Thyroid gland (tissue), 4 donors: Measurements from ENCODE around the gene SLAIN2. TPM values are rescaled to one million over a fixed set of nuclear protein-coding genes. Genes with fewer than 3 reads are reported as not detected.

Experiments
- DNase-seq, 2 donors: peaks; one replicate each; pipeline ENCODE4 v3.0.0-alpha.2; 2019
- H3K27ac ChIP-seq, 3 donors: fragments of 200-600 bp; sonication (generic); 1 replicate in 2 of 3; 2 replicates in 1 of 3; pipeline ENCODE4 v1.5.1; 2016 to 2019; ENCODE audit warnings: mild to moderate bottlenecking in 1 of 3, moderate library complexity in 1 of 3
- H3K27me3 ChIP-seq: fragments of 200-600 bp; sonication (generic); one replicate; pipeline ENCODE4 v1.5.1; 2019
- H3K36me3 ChIP-seq, 2 donors: fragments of 200-600 bp; sonication (generic); one replicate each; pipeline ENCODE4 v1.5.1; 2016 to 2019
- H3K4me1 ChIP-seq, 2 donors: fragments of 200-600 bp; sonication (generic); one replicate each; pipeline ENCODE4 v1.5.1; 2017 to 2019
- H3K4me3 ChIP-seq, 3 donors: fragments of 200-600 bp; sonication (generic); replicated peaks in 1 of 3; 1 replicate in 2 of 3; 2 replicates in 1 of 3; pipeline ENCODE4 v1.5.1; 2016; ENCODE audit warnings: mild to moderate bottlenecking in 1 of 3
- H3K9me3 ChIP-seq: fragments of 200-600 bp; sonication (generic); one replicate; pipeline ENCODE4 v1.5.1; 2017
- POLR2A ChIP-seq, 2 donors: fragments of 450-650 bp; IDR thresholded peaks; one replicate each; pipeline ENCODE4 v1.6.1; 2017; ENCODE audit warnings: antibody characterized with exemption in 2 of 2, mild to moderate bottlenecking in 2 of 2, moderate library complexity in 1 of 2
- WGBS, 2 donors: methylation state at CpG; one replicate each; pipeline ENCODE4 v1.1.5; 2017; 5-methylcytosine and 5-hydroxymethylcytosine counted together
- intact Hi-C: fragments of 100-400 bp; cut with DNase I; formaldehyde crosslinking; loops from one replicate; pipeline ENCODE4 v1.15.1; 2023
- total RNA-seq, 4 donors: library from RNA; depleted of rRNA; stranded (reverse); fragments of >200 nt; gene quantifications; one replicate each; pipeline ENCODE4 v1.2.3, GENCODE V29; 2016
- TF ChIP-seq, protein P1 (sequence below), 6 experiments: fragments of 200-600 bp in 3 of 6; fragments of 450-650 bp in 3 of 6; sonication (generic) in 3 of 6; IDR thresholded peaks; one replicate each; pipeline ENCODE4 v1.5.1; 2016 to 2019; ENCODE audit warnings: antibody characterized with exemption in 6 of 6, mild to moderate bottlenecking in 2 of 6, inconsistent platforms in 1 of 6, moderate library complexity in 1 of 6

The SLAIN2 gene
- total RNA-seq, 4 donors from 2014 or later: 40.8 to 191 (median 82.5) TPM

DNA sequence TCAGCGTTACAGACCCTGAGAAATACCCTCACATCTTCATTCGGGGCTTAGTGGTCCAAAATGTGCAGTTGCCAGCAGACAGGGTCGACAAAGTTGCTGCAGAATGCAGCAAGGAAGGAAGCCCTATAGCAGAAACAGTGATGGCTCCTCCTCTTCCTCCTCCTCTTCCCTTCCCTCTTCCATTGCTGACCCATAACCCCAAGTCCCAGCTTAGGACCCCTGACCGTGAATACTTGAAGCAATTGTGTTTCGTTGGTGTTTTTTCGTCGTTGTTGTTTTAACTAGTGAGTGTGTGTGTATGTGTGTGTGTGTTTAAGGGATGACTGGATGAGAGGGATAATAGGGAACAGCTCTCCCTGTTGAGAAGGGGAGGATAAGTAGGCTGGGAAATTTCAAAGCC lies 69.5 kb downstream of the SLAIN2 start:
- no peak for DNase-seq
- Histone ChIP-seq H3K36me3 (no peaks in the 10 kb centered on the region), H3K27ac (no peak overlapping the region), H3K4me1 (no peaks in the 10 kb centered on the region), H3K27me3 (no peaks in the 10 kb centered on the region), H3K9me3 (no peaks in the 10 kb centered on the region), H3K4me3 (no peak overlapping the region)
- TF ChIP-seq, protein P1, sequence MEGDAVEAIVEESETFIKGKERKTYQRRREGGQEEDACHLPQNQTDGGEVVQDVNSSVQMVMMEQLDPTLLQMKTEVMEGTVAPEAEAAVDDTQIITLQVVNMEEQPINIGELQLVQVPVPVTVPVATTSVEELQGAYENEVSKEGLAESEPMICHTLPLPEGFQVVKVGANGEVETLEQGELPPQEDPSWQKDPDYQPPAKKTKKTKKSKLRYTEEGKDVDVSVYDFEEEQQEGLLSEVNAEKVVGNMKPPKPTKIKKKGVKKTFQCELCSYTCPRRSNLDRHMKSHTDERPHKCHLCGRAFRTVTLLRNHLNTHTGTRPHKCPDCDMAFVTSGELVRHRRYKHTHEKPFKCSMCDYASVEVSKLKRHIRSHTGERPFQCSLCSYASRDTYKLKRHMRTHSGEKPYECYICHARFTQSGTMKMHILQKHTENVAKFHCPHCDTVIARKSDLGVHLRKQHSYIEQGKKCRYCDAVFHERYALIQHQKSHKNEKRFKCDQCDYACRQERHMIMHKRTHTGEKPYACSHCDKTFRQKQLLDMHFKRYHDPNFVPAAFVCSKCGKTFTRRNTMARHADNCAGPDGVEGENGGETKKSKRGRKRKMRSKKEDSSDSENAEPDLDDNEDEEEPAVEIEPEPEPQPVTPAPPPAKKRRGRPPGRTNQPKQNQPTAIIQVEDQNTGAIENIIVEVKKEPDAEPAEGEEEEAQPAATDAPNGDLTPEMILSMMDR (IDR thresholded peaks at IDR 0.05): no peak
- intact Hi-C loops: no loop called here
- 65 to 72% methylated on average over 7 of the region's 7 CpGs for WGBS, 2 donors

DNA sequence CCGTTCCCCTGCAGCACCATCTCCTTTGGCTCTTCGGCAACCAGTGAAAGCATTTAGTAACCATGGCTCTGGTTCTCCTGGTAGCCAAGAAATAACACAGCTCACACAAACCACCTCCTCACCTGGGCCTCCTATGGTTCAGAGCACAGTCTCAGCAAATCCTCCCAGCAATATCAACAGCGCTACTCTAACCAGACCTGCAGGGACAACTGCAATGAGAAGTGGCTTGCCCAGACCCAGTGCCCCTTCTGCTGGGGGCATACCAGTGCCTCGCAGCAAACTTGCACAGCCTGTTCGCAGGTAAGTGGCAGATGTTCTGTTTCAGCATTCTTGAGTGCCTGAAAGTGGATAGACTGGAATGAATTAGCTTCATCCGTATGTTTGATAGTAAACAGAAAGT lies 78.8 kb downstream of the SLAIN2 start:
- no peaks in the 10 kb centered on the region for H3K27me3 ChIP-seq
- TF ChIP-seq, protein P1 (IDR thresholded peaks at IDR 0.05): no peak
- TF ChIP-seq POLR2A (IDR thresholded peaks at IDR 0.05): no peak
- H3K27ac ChIP-seq: no peak overlapping the region
- intact Hi-C loops: no loop called here
- peaks cover 0 to 13% of the 10 kb centered on the region in 2 donors for H3K4me1 ChIP-seq
- H3K9me3 ChIP-seq: no peaks in the 10 kb centered on the region
- no peak overlapping the region for H3K4me3 ChIP-seq
- peaks cover 6% of the 10 kb centered on the region in 2 donors for H3K36me3 ChIP-seq
- peak; percentile 54 to 61 for DNase-seq
- WGBS, 2 donors: 54 to 76% methylated on average over 3 to 6 of the region's 6 CpGs

- Histone ChIP-seq H3K27me3 (no peaks in the 10 kb centered on the region), H3K27ac (no peak overlapping the region), H3K4me3 (no peak overlapping the region), H3K4me1 (peaks cover 0 to 13% of the 10 kb centered on the region in 2 donors), H3K9me3 (no peaks in the 10 kb centered on the region), H3K36me3 (peaks cover 6% of the 10 kb centered on the region in 2 donors)
- DNase-seq: no peak
- 98% methylated on average over 2 of the region's 2 CpGs for WGBS, 2 donors
- TF ChIP-seq POLR2A (IDR thresholded peaks at IDR 0.05): no peak
- TF ChIP-seq, protein P1 (IDR thresholded peaks at IDR 0.05): no peak
- intact Hi-C loops: no loop called here
These were observed 79.8 kb downstream of the SLAIN2 start for GRCh38 chr4:48421101-48421500.

GRCh38 chr4:48428926-48429325 lies 87.6 kb downstream of the SLAIN2 start:
- Histone ChIP-seq H3K27me3 (no peaks in the 10 kb centered on the region), H3K9me3 (no peaks in the 10 kb centered on the region), H3K4me1 (no peaks in the 10 kb centered on the region), H3K4me3 (no peak overlapping the region), H3K36me3 (no peaks in the 10 kb centered on the region), H3K27ac (no peak overlapping the region)
- intact Hi-C loops: no loop called here
- DNase-seq: no peak
- WGBS, 2 donors: 93 to 99% methylated on average over 2 of the region's 2 CpGs
- TF ChIP-seq, protein P1 (IDR thresholded peaks at IDR 0.05): no peak
- TF ChIP-seq POLR2A (IDR thresholded peaks at IDR 0.05): no peak

GRCh38 chr4:48429709-48430474 lies 88.6 kb downstream of the SLAIN2 start:
- H3K27me3 ChIP-seq: no peaks in the 10 kb centered on the region
- no peak overlapping the region for H3K4me3 ChIP-seq
- H3K36me3 ChIP-seq: no peaks in the 10 kb centered on the region
- H3K9me3 ChIP-seq: no peaks in the 10 kb centered on the region
- no peak for TF ChIP-seq POLR2A (IDR thresholded peaks at IDR 0.05)
- TF ChIP-seq, protein P1 (IDR thresholded peaks at IDR 0.05): no peak
- H3K27ac ChIP-seq: no peak overlapping the region
- 42 to 86% methylated on average over 1 of the region's 1 CpG for WGBS, 2 donors
- DNase-seq: no peak
- H3K4me1 ChIP-seq: no peaks in the 10 kb centered on the region
- intact Hi-C loops: no loop called here
